GM23248 (cell line): ENCODE measurements around the gene CD1D.

Experiments
- EZH2 ChIP-seq: fragments of 200-600 bp; sonication (generic); IDR thresholded peaks from 2 replicates; pipeline ENCODE4 v1.6.1; 2018; ENCODE audit warnings: antibody characterized with exemption, mild to moderate bottlenecking; ENCODE audit not compliant: insufficient read depth, poor library complexity, severe bottlenecking
- EZH2phosphoT487 ChIP-seq: fragments of 200-600 bp; sonication (generic); IDR thresholded peaks from 2 replicates; pipeline ENCODE4 v1.6.1; 2018; ENCODE audit warnings: antibody characterized with exemption, moderate library complexity, mild to moderate bottlenecking, low read depth; ENCODE audit not compliant: insufficient read depth

DNA sequence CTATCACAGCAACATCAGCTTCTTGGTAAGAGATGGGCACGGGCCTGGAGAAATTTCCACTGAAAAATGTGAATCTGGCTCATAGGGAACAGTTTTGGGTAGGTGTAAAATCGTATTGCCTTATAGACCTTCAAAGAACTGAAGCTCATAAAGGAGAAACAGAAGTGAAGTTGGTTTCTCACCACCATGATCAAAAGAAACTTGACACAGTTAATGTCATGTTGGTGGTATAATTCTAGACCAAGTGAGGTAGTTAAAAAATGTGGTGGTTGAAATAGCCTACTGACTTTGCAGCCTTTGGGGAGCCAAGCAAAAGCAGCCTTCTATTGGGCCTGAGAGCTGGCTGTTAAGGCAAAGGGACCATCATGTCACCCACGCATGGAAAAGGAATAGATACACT, 8.9 kb downstream of the CD1D start:
- TF ChIP-seq EZH2phosphoT487 = no peak
- no peak for TF ChIP-seq EZH2
